K562 (cell line): ENCODE measurements around the gene SOX15. TPM values are rescaled to one million over a fixed set of nuclear protein-coding genes. Genes with fewer than 3 reads are reported as not detected.

Source experiments
- C11orf30 ChIP-seq: fragments of 450-650 bp; IDR thresholded peaks from 2 replicates; pipeline ENCODE4 v1.6.1; 2016; ENCODE audit warnings: low read depth, mild to moderate bottlenecking
- CCNT2 ChIP-seq: IDR thresholded peaks from 2 replicates; pipeline ENCODE4 v1.6.1; 2011; ENCODE audit warnings: borderline replicate concordance, low read depth, mild to moderate bottlenecking, moderate library complexity, mixed read lengths, low read length; ENCODE audit not compliant: insufficient read length; ENCODE audit errors: extremely low read depth
- CTBP1 ChIP-seq: fragments of 450-650 bp; IDR thresholded peaks from 2 replicates; pipeline ENCODE4 v1.6.1; 2016; ENCODE audit warnings: borderline replicate concordance
- ID3 ChIP-seq, 2 experiments: fragments of 250-450 bp in 1 of 2; fragments of 450-650 bp in 1 of 2; sonication (Bioruptor Pico) in 1 of 2; IDR thresholded peaks; 2 replicates each; pipeline versions ENCODE4 v1.6.1 to v1.8.0; 2016 to 2021; ENCODE audit warnings: mild to moderate bottlenecking in 2 of 2, moderate library complexity in 2 of 2, missing compliant biosample characterization in 1 of 2, missing genetic modification characterization in 1 of 2
- RBFOX2 ChIP-seq: fragments of 200-400 bp; formaldehyde crosslinking; IDR thresholded peaks from 2 replicates; pipeline ENCODE4 v1.6.1; 2017; ENCODE audit warnings: low read depth, mild to moderate bottlenecking, low read length, moderate library complexity
- SAP30 ChIP-seq: fragments of 200-600 bp; sonication (generic); IDR thresholded peaks from 2 replicates; pipeline ENCODE4 v1.6.1; 2012; ENCODE audit warnings: borderline replicate concordance, low read depth, mild to moderate bottlenecking, moderate library complexity, low read length, control low read depth, inconsistent platforms; ENCODE audit not compliant: insufficient read depth, poor library complexity, severe bottlenecking
- TCF3 ChIP-seq: sonication (generic); formaldehyde crosslinking; IDR thresholded peaks from 2 replicates; pipeline ENCODE4 v1.4.0; 2020; ENCODE audit warnings: mild to moderate bottlenecking, missing genetic modification reagents
- THAP12 ChIP-seq: fragments of 250-450 bp; sonication (Bioruptor Pico); IDR thresholded peaks from 2 replicates; pipeline ENCODE4 v1.9.0; 2021; ENCODE audit warnings: mild to moderate bottlenecking, inconsistent platforms
- ZBTB40 ChIP-seq, 2 experiments: fragments of 450-650 bp in 1 of 2; sonication (generic) in 1 of 2; formaldehyde crosslinking in 1 of 2; IDR thresholded peaks; 2 replicates each; pipeline versions ENCODE4 v1.7.1 to v1.9.0; 2016 to 2022; ENCODE audit warnings: inconsistent platforms in 1 of 2, mild to moderate bottlenecking in 1 of 2, missing genetic modification reagents in 1 of 2
- ZBTB9 ChIP-seq: fragments of 450-650 bp; formaldehyde crosslinking; IDR thresholded peaks from 2 replicates; pipeline ENCODE4 v1.4.0; 2020; ENCODE audit warnings: mild to moderate bottlenecking, moderate library complexity
- ZEB2 ChIP-seq: fragments of 450-650 bp; IDR thresholded peaks from 2 replicates; pipeline ENCODE4 v1.6.1; 2016
- ZNF134 ChIP-seq: fragments of 250-450 bp; sonication (Bioruptor Pico); conservative IDR thresholded peaks from 2 replicates; pipeline ENCODE4 v1.4.0; 2020
- polyA plus RNA-seq, 8 experiments: library from polyadenylated mRNA; depleted of rRNA in 4 of 8; stranded (reverse) in 5 of 8; unstranded in 3 of 8; fragments of >200 nt; fragmentation: Nextera tagmentation in 2 of 8; fragmentation: Illumina TruSeq in 1 of 8; extraction: Ambion mirVana in 2 of 8; extraction: Trizol in 1 of 8; gene quantifications; 2 replicates each; pipeline versions ENCODE4 v1.2.1 to v1.2.3, GENCODE V29; 2011 to 2014; ENCODE audit warnings: inconsistent platforms in 1 of 8, missing spikeins in 1 of 8
- total RNA-seq, 7 experiments: library from RNA; depleted of rRNA in 6 of 7; stranded (reverse); fragments of >200 nt in 6 of 7; fragmentation: Illumina TruSeq in 2 of 7; extraction: Trizol in 2 of 7; gene quantifications; 2 replicates each; pipeline versions ENCODE4 v1.2.1 to v1.2.3, GENCODE V29; 2011 to 2021; ENCODE audit warnings: low replicate concordance in 1 of 7

SOX15 gene
- total and polyA plus RNA-seq, 9 of the 15 experiments (the other 6 are each of a cell fraction or from before 2014, with no cell fraction given) = 0.07 to 0.33 (median 0.19) TPM; not detected in 5

GRCh38 chr17:7548585-7549400 lies 41.1 kb downstream of the SOX15 start, which contains the start of gene TNFSF12 (continued):
- no peak for TF ChIP-seq C11orf30
- TF ChIP-seq SAP30 = no peak
- TF ChIP-seq ZBTB9 (CRISPR knock-in tag) = no peak
- peak; percentile 59; the same call in 1 of the 2 replicates for TF ChIP-seq ZEB2
- TF ChIP-seq TCF3 (CRISPR knock-in tag) = peak; percentile 74
- TF ChIP-seq CCNT2 = peak; percentile 35
- TF ChIP-seq RBFOX2 = peak; percentile 59
- no peak for TF ChIP-seq ZNF134 (CRISPR knock-in tag)
- peak; percentile 27; the same call in 1 of the 2 replicates for TF ChIP-seq ZBTB40 (IDR thresholded peaks at IDR 0.05)
- TF ChIP-seq ZBTB40 (CRISPR knock-in tag; IDR thresholded peaks at IDR 0.05) = no peak
- TF ChIP-seq ID3 (CRISPR knock-in tag; IDR thresholded peaks at IDR 0.05) = no peak
- TF ChIP-seq ID3 (tag; IDR thresholded peaks at IDR 0.05) = no peak
- TF ChIP-seq CTBP1 = peak; percentile 31; the same call in 1 of the 2 replicates
- no peak for TF ChIP-seq THAP12 (CRISPR knock-in tag)
